Upper lobe of left lung (tissue), 4 donors: ENCODE measurements around the gene CDK11B.

Source experiments
- POLR2A ChIP-seq, 4 donors: fragments of 450-650 bp; IDR thresholded peaks; one replicate each; pipeline ENCODE4 v1.5.1; 2016 to 2017; ENCODE audit warnings: antibody characterized with exemption in 4 of 4, mild to moderate bottlenecking in 2 of 4
- TF ChIP-seq, protein P1 (sequence below), 6 experiments: fragments of 450-650 bp in 4 of 6; fragments of 200-600 bp in 2 of 6; sonication (generic) in 2 of 6; IDR thresholded peaks; one replicate each; pipeline ENCODE4 v1.5.1; 2016 to 2019; ENCODE audit warnings: antibody characterized with exemption in 6 of 6

DNA sequence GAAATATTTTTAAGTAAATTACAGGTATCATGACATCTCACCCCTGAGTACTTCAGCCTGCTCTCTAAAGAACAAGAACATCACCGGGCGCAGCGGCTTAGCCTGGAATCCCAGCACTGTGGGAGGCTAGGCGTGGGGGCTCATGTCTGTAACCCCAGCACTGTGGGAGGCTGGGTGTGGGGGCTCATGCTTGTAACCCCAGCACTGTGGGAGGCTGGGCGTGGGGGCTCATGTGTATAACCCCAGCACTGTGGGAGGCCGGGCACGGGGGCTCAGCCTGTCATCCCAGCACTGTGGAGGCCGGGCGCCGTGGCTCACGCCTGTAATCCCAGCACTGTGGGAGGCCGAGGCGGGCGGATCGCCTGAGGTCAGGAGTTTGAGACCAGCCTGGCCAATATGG, 7.7 kb upstream of the CDK11B start:
- TF ChIP-seq POLR2A (IDR thresholded peaks at IDR 0.05) = no peak
- TF ChIP-seq, protein P1, sequence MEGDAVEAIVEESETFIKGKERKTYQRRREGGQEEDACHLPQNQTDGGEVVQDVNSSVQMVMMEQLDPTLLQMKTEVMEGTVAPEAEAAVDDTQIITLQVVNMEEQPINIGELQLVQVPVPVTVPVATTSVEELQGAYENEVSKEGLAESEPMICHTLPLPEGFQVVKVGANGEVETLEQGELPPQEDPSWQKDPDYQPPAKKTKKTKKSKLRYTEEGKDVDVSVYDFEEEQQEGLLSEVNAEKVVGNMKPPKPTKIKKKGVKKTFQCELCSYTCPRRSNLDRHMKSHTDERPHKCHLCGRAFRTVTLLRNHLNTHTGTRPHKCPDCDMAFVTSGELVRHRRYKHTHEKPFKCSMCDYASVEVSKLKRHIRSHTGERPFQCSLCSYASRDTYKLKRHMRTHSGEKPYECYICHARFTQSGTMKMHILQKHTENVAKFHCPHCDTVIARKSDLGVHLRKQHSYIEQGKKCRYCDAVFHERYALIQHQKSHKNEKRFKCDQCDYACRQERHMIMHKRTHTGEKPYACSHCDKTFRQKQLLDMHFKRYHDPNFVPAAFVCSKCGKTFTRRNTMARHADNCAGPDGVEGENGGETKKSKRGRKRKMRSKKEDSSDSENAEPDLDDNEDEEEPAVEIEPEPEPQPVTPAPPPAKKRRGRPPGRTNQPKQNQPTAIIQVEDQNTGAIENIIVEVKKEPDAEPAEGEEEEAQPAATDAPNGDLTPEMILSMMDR (IDR thresholded peaks at IDR 0.05) = no peak
